Thyroid gland (tissue), 4 donors: ENCODE data around the gene PHYKPL. TPM values are rescaled to one million over a fixed set of nuclear protein-coding genes. Genes with fewer than 3 reads are reported as not detected.
A peak's percentile ranks its signal among the peaks of the same experiment; 100 is the strongest.
"Not testable (repeated sequence)": the region's sequence is repeated elsewhere in the genome, so short reads cannot be mapped to it uniquely, and the experiment has no call there.

Experiments
- DNase-seq, 2 donors: peaks; one replicate each; pipeline ENCODE4 v3.0.0-alpha.2; 2019
- H3K27ac ChIP-seq, 3 donors: fragments of 200-600 bp; sonication (generic); 1 replicate in 2 of 3; 2 replicates in 1 of 3; pipeline ENCODE4 v1.5.1; 2016 to 2019; ENCODE audit warnings: mild to moderate bottlenecking in 1 of 3, moderate library complexity in 1 of 3
- H3K27me3 ChIP-seq: fragments of 200-600 bp; sonication (generic); one replicate; pipeline ENCODE4 v1.5.1; 2019
- H3K36me3 ChIP-seq, 2 donors: fragments of 200-600 bp; sonication (generic); one replicate each; pipeline ENCODE4 v1.5.1; 2016 to 2019
- H3K4me1 ChIP-seq, 2 donors: fragments of 200-600 bp; sonication (generic); one replicate each; pipeline ENCODE4 v1.5.1; 2017 to 2019
- H3K4me3 ChIP-seq, 3 donors: fragments of 200-600 bp; sonication (generic); replicated peaks in 1 of 3; 1 replicate in 2 of 3; 2 replicates in 1 of 3; pipeline ENCODE4 v1.5.1; 2016; ENCODE audit warnings: mild to moderate bottlenecking in 1 of 3
- H3K9me3 ChIP-seq: fragments of 200-600 bp; sonication (generic); one replicate; pipeline ENCODE4 v1.5.1; 2017
- CTCF ChIP-seq, 6 experiments: fragments of 200-600 bp in 3 of 6; fragments of 450-650 bp in 3 of 6; sonication (generic) in 3 of 6; IDR thresholded peaks; one replicate each; pipeline ENCODE4 v1.5.1; 2016 to 2019; ENCODE audit warnings: antibody characterized with exemption in 6 of 6, mild to moderate bottlenecking in 2 of 6, inconsistent platforms in 1 of 6, moderate library complexity in 1 of 6
- POLR2A ChIP-seq, 2 donors: fragments of 450-650 bp; IDR thresholded peaks; one replicate each; pipeline ENCODE4 v1.6.1; 2017; ENCODE audit warnings: antibody characterized with exemption in 2 of 2, mild to moderate bottlenecking in 2 of 2, moderate library complexity in 1 of 2
- WGBS, 2 donors: methylation state at CpG; one replicate each; pipeline ENCODE4 v1.1.5; 2017; 5-methylcytosine and 5-hydroxymethylcytosine counted together
- intact Hi-C: fragments of 100-400 bp; cut with DNase I; formaldehyde crosslinking; loops from one replicate; pipeline ENCODE4 v1.15.1; 2023
- total RNA-seq, 4 donors: library from RNA; depleted of rRNA; stranded (reverse); fragments of >200 nt; gene quantifications; one replicate each; pipeline ENCODE4 v1.2.3, GENCODE V29; 2016

PHYKPL gene
- total RNA-seq, 4 donors from 2014 or later, result 61.7 to 90.9 (median 76.0) TPM

GRCh38 chr5:178230879-178231538, 1.6 kb downstream of the PHYKPL start:
- Histone ChIP-seq H3K4me3 (peak overlapping the region in 2 of 3 donors; percentile 4 to 61), H3K9me3 (no peaks in the 10 kb centered on the region), H3K27ac (peak overlapping the region in 1 of 3 donors; percentile 97), H3K27me3 (no peaks in the 10 kb centered on the region), H3K36me3 (peaks cover 14 to 17% of the 10 kb centered on the region in 2 donors), H3K4me1 (peaks cover 15 to 43% of the 10 kb centered on the region in 2 donors)
- WGBS, 2 donors, result 71 to 74% methylated on average over 9 of the region's 9 CpGs
- TF ChIP-seq POLR2A (IDR thresholded peaks at IDR 0.05), result no peak
- intact Hi-C loops, result loop anchor here (5.0 kb wide), 1 partner anchor 361 kb away; the partner anchor contains the start of gene COL23A1
- DNase-seq, result peak in 1 of 2 donors; percentile 34

- intact Hi-C loops, result loop anchor here (5.0 kb wide), 1 partner anchor 362 kb away; the partner anchor contains the start of gene COL23A1
- WGBS, 2 donors, result 88 to 91% methylated on average over 10 of the region's 10 CpGs
- TF ChIP-seq POLR2A (IDR thresholded peaks at IDR 0.05) (no peak), CTCF (IDR thresholded peaks at IDR 0.05) (no peak)
Measured at GRCh38 chr5:178229861-178230260, 2.7 kb downstream of the PHYKPL start.

GRCh38 chr5:178229111-178229510, 3.5 kb downstream of the PHYKPL start:
- DNase-seq, H3K27me3 ChIP-seq, intact Hi-C loops, H3K9me3 ChIP-seq, H3K4me3 ChIP-seq, H3K27ac ChIP-seq: not testable (repeated sequence)
- Histone ChIP-seq H3K4me1 (peaks cover 16 to 33% of the 10 kb centered on the region in 2 donors), H3K36me3 (peaks cover 14 to 17% of the 10 kb centered on the region in 2 donors)
- WGBS, 2 donors, result 92 to 97% methylated on average over 13 of the region's 13 CpGs

More at GRCh38 chr5:178229861-178230260, 2.7 kb downstream of the PHYKPL start:
- H3K4me3 ChIP-seq, result no peak overlapping the region
- H3K36me3 ChIP-seq, result peaks cover 14 to 17% of the 10 kb centered on the region in 2 donors
- H3K4me1 ChIP-seq, result peaks cover 15 to 31% of the 10 kb centered on the region in 2 donors
- no peaks in the 10 kb centered on the region for H3K9me3 ChIP-seq
- DNase-seq, result no peak
- no peaks in the 10 kb centered on the region for H3K27me3 ChIP-seq
- no peak overlapping the region for H3K27ac ChIP-seq

- H3K27ac ChIP-seq, result no peak overlapping the region
- intact Hi-C loops, result no loop called here
- H3K4me1 ChIP-seq, result peaks cover 21 to 38% of the 10 kb centered on the region in 2 donors
- 94 to 97% methylated on average over 11 of the region's 11 CpGs for WGBS, 2 donors
- TF ChIP-seq CTCF (IDR thresholded peaks at IDR 0.05) (no peak), POLR2A (IDR thresholded peaks at IDR 0.05) (no peak)
- DNase-seq, result no peak
- H3K36me3 ChIP-seq, result peaks cover 14 to 17% of the 10 kb centered on the region in 2 donors
- H3K27me3 ChIP-seq, result no peaks in the 10 kb centered on the region
- no peaks in the 10 kb centered on the region for H3K9me3 ChIP-seq
- no peak overlapping the region for H3K4me3 ChIP-seq
Measured at GRCh38 chr5:178228609-178229008, 4.0 kb downstream of the PHYKPL start.

- Histone ChIP-seq H3K4me3 (no peak overlapping the region), H3K36me3 (peaks cover 14 to 17% of the 10 kb centered on the region in 2 donors), H3K9me3 (no peaks in the 10 kb centered on the region), H3K27ac (no peak overlapping the region), H3K4me1 (peaks cover 21 to 39% of the 10 kb centered on the region in 2 donors), H3K27me3 (no peaks in the 10 kb centered on the region)
- 91 to 93% methylated on average over 3 of the region's 3 CpGs for WGBS, 2 donors
- intact Hi-C loops, result no loop called here
- TF ChIP-seq POLR2A (IDR thresholded peaks at IDR 0.05) (no peak), CTCF (IDR thresholded peaks at IDR 0.05) (no peak)
- no peak for DNase-seq
Measured at GRCh38 chr5:178227929-178228328, 4.7 kb downstream of the PHYKPL start.

GRCh38 chr5:178227138-178227659, 5.4 kb downstream of the PHYKPL start:
- no peak for TF ChIP-seq POLR2A (IDR thresholded peaks at IDR 0.05)
- no peak for TF ChIP-seq CTCF (IDR thresholded peaks at IDR 0.05)
- WGBS, 2 donors, result 95 to 100% methylated on average over 4 of the region's 4 CpGs
- intact Hi-C loops, result no loop called here
- no peak for DNase-seq
- H3K27me3 ChIP-seq, result no peaks in the 10 kb centered on the region
- no peaks in the 10 kb centered on the region for H3K9me3 ChIP-seq
- H3K27ac ChIP-seq, result no peak overlapping the region
- H3K4me1 ChIP-seq, result peaks cover 18 to 34% of the 10 kb centered on the region in 2 donors
- H3K4me3 ChIP-seq, result no peak overlapping the region
- peaks cover 14 to 17% of the 10 kb centered on the region in 2 donors for H3K36me3 ChIP-seq
